ENCODE data around the gene SGIP1.

GRCh38 chr1:66696771-66697170 lies 162.8 kb downstream of the SGIP1 start:
- TF ChIP-seq CTCF (IDR thresholded peaks at IDR 0.05) (no peak), POLR2A (IDR thresholded peaks at IDR 0.05) (no peak), POLR2AphosphoS5 (IDR thresholded peaks at IDR 0.05) (no peak), EP300 (IDR thresholded peaks at IDR 0.05) (no peak)
